ENCODE data around the gene RC3H2. TPM values are rescaled to one million over a fixed set of nuclear protein-coding genes. Genes with fewer than 3 reads are reported as not detected.

The RC3H2 gene
- total and polyA plus RNA-seq, 11 donors: 11.7 to 52.2 (median 44.3) TPM

DNA sequence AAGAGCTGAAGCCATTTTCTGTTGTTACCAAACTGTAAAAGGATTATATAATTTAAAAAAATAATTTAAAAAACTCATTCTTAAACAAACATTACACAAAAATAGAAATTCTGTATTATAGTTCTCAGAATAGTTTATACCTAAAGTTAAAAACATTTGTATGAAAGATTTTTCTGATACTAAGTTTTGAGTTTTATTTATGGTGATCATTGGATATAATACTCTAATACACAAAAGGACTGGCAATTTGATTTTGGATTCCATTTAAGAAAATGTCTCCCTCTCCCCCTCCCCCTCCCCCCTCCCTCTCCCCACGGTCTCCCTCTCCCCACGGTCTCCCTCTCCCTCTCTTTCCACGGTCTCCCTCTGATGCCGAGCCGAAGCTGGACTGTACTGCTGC, 39.1 kb downstream of the RC3H2 start:
- 80 to 100% (median 90%) methylated on average over 2 to 5 of the region's 5 CpGs; no CpG with 5 or more reads in 1 of the 4 donors for WGBS, 4 donors
- Histone ChIP-seq H3K36me3 (peaks cover 0 to 67% (median 42%) of the 10 kb centered on the region in 9 donors), H3K4me1 (peaks cover 0 to 5% (median 0%) of the 10 kb centered on the region in 12 donors), H3K4me3 (no peak overlapping the region), H3K9me3 (no peaks in the 10 kb centered on the region), H3K27ac (peak overlapping the region in 3 of 12 donors; percentile 31 to 38 (median 37)), H3K27me3 (no peaks in the 10 kb centered on the region)
- ATAC-seq (no peak), DNase-seq (no peak)
- intact Hi-C loops (cut with DNase I): no loop called here
- TF ChIP-seq, protein P1, sequence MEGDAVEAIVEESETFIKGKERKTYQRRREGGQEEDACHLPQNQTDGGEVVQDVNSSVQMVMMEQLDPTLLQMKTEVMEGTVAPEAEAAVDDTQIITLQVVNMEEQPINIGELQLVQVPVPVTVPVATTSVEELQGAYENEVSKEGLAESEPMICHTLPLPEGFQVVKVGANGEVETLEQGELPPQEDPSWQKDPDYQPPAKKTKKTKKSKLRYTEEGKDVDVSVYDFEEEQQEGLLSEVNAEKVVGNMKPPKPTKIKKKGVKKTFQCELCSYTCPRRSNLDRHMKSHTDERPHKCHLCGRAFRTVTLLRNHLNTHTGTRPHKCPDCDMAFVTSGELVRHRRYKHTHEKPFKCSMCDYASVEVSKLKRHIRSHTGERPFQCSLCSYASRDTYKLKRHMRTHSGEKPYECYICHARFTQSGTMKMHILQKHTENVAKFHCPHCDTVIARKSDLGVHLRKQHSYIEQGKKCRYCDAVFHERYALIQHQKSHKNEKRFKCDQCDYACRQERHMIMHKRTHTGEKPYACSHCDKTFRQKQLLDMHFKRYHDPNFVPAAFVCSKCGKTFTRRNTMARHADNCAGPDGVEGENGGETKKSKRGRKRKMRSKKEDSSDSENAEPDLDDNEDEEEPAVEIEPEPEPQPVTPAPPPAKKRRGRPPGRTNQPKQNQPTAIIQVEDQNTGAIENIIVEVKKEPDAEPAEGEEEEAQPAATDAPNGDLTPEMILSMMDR (IDR thresholded peaks at IDR 0.05): no peak
- no peak for TF ChIP-seq POLR2A (IDR thresholded peaks at IDR 0.05)

DNA sequence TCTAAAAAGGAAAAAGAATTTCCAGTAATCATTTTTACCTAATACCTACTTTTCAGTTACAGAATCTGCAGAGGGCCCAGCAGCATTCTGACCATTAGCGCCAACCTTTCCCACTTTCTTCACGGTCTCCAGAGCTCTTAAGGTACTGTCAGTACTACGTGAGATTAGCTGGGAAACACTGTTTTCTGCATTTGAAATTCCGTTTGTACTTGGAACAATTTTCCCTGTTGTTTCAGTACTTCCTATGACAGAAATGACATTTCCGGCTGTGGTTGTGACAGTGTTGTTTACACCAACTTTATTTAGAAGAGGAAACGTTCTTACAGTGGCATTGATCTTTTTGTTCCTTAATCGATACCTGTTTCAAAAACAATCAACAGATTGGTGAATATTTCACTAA, 39.9 kb downstream of the RC3H2 start:
- Histone ChIP-seq H3K4me3 (peak overlapping the region in 1 of 12 donors; percentile 8), H3K36me3 (peaks cover 0 to 66% (median 42%) of the 10 kb centered on the region in 9 donors), H3K27me3 (no peaks in the 10 kb centered on the region), H3K27ac (peak overlapping the region in 10 of 12 donors; percentile 3 to 71 (median 34)), H3K9me3 (no peaks in the 10 kb centered on the region), H3K4me1 (peaks cover 0 to 5% (median 0%) of the 10 kb centered on the region in 12 donors)
- intact Hi-C loops (cut with DNase I): no loop called here
- 58 to 76% (median 68%) methylated on average over 7 of the region's 7 CpGs for whole genome bisulfite sequencing, 4 donors
- no peak for TF ChIP-seq POLR2A (IDR thresholded peaks at IDR 0.05)
- TF ChIP-seq, protein P1 (IDR thresholded peaks at IDR 0.05): no peak
- no peak for DNase-seq
- ATAC-seq: peak in 1 of 4 donors; percentile 55

DNA sequence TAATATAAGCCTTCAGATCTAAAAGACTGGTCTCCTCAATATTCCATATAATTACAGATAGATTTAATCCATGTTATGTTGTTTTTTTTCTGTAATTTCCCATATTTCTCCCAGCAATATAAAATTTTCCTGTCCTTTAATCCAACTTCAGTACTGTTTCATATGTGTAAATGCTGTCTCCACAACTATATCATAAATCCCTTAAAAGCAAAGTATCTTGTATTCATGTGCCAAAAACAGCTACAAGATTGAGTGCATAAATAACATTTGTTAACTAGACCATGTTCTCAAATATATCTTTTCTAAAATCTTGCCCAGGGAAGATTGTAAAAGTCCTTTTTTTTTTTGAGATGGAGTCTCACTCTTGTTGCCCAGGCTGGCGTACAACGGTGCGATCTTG, 41.8 kb downstream of the RC3H2 start:
- ATAC-seq (no peak), DNase-seq (no peak)
- no peak overlapping the region for H3K4me3 ChIP-seq
- 86 to 98% (median 97%) methylated on average over 3 of the region's 3 CpGs for WGBS, 4 donors
- no peaks in the 10 kb centered on the region for H3K27me3 ChIP-seq
- H3K27ac ChIP-seq: no peak overlapping the region
- peaks cover 0 to 68% (median 46%) of the 10 kb centered on the region in 9 donors for H3K36me3 ChIP-seq
- no peaks in the 10 kb centered on the region for H3K9me3 ChIP-seq
- intact Hi-C loops (cut with DNase I): no loop called here
- TF ChIP-seq, protein P1 (IDR thresholded peaks at IDR 0.05): no peak
- peaks cover 0 to 5% (median 0%) of the 10 kb centered on the region in 12 donors for H3K4me1 ChIP-seq

DNA sequence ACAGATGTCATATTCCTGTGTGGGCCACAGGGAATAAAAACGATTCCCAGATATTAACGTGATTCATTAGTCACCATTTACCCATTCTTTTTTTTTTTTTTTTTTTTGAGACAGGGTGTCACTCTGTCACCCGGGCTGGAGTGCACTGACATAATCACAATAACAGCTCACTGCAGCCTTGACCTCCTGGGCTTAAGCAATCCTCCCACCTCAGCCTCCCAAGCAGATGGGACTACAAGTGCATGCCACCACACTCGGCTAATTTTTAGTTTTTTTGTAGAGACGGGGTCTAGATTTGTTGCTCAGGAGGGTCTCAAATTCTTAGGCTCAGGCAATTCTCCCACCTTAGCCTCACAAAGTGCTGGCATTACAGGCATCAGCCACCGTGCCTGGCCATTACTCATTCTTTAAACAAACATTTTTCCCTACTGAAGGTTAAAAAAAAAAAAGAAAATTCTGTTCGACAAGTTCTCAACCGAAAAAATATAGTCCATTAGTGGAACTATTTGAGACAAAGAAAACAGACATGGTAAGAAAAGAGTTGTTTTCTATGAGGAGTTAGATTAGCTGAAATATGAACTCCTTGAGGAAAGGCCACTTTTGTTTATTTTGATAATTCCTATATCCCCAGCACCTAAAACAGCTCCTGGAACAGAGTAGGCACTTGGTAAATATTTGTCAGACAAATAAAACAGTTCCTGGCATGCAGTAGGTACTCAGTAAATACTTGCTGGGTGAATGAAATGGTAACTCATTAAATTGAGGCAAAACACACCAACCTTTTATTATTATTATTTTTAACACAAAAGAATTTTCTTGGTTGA, 44.6 kb downstream of the RC3H2 start:
- H3K27me3 ChIP-seq: no peaks in the 10 kb centered on the region
- TF ChIP-seq, protein P1 (IDR thresholded peaks at IDR 0.05): no peak
- no peak for TF ChIP-seq POLR2A (IDR thresholded peaks at IDR 0.05)
- no peaks in the 10 kb centered on the region for H3K9me3 ChIP-seq
- peaks cover 0 to 4% (median 0%) of the 10 kb centered on the region in 12 donors for H3K4me1 ChIP-seq
- peaks cover 0 to 91% (median 74%) of the 10 kb centered on the region in 9 donors for H3K36me3 ChIP-seq
- whole genome bisulfite sequencing, 4 donors: 91 to 94% (median 93%) methylated on average over 8 of the region's 8 CpGs
- DNase-seq (no peak), ATAC-seq (no peak)
- intact Hi-C loops (cut with DNase I): no loop called here
- no peak overlapping the region for H3K27ac ChIP-seq
- no peak overlapping the region for H3K4me3 ChIP-seq
